NCI-H774 (cell line): Measurements from ENCODE around the gene SULT1B1.
"Not testable (repeated sequence)": the region's sequence is repeated elsewhere in the genome, so short reads cannot be mapped to it uniquely, and the experiment has no call there.

ENCODE experiments used
- DNase-seq: peaks from one replicate; lab custom pipeline; 2025; lab: John Stamatoyannopoulos, UW

The SULT1B1 gene

GRCh38 chr4:69760455-69760854 lies at the start of gene SULT1B1:
Gene SULT1B1, minus strand, starts transcription at chr4:69760620. Its CDS starts 5,403 bp downstream, at chr4:69755217.
- DNase-seq, result no peak

- DNase-seq, result no peak
These were observed 40.2 kb upstream of the SULT1B1 start for GRCh38 chr4:69800599-69800998.

DNA sequence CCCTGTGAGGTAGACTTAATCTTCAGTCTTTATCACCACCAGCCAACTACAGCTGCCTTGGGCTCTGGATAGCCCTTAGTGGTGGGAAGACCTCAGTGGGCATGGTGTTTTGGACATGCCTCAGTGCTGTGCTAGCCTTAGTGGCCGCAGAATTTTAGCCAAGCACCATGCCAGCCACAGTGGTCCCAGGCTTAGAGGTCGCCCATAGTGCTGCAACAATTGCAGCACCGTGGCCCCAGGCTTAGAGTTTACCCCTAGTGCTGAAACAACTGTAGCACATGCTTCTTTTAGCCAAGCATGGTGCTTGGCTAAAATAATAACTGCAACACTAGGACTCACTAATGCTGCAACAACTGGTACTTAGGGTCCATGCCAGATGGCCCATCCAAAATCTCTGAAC lies 38.9 kb upstream of the SULT1B1 start:
- DNase-seq, result no peak

DNA sequence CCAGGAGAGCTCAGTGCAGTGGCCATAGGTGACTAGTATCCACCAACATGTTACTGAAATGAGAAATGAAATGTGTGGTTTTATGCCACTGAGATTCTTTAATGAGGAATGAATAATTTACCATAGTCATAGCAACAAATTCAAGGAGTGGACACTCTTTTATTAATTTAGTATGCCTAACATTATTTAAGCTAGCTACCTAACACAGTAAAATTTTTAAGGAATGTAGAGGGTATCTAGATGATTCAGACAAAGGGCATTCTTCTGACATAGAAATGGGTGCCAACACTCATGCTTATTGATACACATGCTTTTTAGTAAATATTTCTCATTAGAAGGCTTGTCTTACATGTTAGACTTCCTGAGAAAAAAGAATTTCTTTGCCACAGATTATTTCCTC lies 33.3 kb upstream of the SULT1B1 start:
- no peak for DNase-seq

GRCh38 chr4:69787879-69788278 lies 27.5 kb upstream of the SULT1B1 start:
- DNase-seq, result no peak

DNA sequence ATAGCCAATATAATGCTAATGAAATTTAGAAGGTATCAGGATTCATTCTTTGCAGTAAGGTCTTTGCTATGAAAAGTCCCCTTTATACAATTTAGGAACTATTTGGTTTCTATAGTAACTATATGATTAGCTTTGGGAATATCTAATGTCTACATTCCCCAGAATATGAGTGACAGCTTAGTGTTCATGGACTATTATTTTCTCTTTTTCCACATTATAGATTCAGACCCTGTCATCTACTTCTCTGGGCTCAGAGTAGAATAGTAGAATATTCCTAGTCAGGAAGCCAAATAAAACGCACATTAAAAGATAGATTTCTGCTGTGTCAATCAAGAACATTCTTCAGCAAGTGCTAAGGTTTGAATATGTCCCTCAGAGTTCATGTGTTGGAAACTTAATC lies 26.1 kb upstream of the SULT1B1 start:
- no peak for DNase-seq

DNA sequence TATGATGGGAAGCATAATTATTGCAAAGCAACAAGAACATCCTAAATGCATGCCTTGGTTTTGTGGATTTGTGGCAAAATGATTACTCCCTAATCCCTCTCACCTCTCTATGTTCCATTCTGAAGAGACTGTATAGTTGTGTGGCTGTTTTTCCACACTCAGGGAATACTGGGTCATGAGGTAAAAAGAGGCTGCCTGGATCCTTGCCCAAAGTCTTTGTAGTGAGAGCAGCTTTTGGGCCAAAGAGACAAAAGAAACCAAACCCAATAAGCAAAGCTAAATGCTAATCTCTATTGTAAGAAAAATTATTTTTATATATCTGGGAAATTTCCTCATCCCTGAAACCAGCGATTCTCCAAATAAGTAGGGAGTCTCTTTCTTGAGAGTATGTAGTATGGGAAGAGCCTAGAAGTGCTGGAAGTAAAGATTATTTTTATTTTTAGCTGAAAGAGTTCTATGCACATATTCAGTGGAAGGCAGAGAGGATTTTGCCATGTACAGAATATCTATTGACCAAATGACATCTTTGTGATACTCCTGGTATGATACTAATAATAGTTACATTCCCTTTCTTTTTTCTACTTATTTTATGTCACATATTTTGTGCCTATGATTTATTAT lies 24.9 kb upstream of the SULT1B1 start:
- DNase-seq, result no peak

DNA sequence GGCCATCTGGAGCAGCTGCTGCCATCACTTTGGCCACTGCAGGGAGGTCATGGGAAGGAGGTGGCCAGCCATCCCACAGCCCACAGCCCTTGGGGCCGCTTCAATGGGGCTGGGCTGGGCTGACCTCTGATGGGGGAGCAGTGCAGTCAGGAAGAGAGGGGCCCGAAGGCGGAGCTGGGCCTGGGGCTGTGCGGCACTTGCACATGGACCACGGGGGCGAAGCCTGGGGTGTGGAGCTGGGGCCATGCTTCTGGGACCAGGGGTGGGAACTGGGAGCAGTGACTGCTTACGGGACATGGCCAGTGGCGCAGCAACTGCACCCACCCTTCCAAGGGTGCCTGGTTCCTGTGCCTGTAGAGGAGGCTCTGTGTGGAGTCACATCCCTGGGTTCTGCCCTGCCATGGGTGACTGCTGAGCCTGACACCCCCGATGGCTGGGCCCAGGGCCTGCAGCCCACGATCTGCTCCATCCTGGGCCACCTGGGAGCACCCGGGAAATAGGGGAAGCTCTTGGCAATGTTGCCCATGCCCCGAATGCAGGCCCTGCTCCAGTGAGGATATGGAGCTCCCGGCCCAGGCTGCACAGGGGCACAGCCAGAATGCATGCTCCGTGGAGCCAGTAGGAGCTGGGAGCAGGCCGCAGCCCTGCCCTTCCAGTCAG lies 22.4 kb upstream of the SULT1B1 start:
- DNase-seq, result no peak

DNA sequence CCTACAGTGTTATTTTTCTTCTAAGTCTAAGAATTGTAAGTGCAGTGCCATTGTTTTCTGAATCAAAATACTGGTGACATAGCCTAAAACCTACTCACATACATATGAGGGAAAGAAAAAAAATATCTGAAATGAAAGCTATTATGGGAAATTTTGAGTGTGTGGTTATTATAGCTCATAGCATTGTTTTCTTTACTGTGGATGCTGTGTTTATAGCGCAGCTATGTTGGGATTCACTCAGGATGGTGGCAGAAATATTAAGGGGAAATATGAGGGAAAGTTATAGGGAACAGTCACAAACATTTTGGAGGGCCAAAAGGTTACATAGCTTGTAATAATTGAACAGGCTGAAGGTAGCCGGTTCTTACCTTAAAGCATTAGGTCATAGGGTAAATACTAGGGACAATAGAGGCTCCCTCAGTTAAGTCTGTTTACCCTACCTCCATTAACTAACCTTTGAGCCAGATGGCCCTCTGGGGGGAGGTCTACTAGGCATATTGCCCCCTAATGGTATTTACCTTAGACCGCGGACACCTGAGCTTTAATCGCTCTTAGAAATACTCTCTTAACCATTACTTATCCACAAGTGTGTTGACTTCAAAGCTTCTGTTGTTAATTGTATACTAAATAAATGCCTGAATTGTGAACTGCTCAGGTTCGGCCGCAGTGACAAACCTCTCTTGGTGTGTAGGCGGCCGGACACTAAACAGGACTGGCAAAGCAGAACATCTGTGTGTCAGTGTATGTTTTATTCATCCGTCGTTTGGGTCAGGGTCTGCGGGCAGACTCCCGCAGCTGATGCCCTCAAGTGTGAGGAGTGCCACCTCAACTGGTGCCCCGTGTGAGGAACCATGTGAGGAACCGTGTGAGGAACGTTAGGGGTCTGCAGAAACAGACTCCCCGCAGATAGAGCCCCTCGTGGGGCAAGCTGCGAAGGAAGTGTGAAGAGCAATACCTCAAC lies 21.3 kb upstream of the SULT1B1 start:
- DNase-seq, result peak; percentile 86

DNA sequence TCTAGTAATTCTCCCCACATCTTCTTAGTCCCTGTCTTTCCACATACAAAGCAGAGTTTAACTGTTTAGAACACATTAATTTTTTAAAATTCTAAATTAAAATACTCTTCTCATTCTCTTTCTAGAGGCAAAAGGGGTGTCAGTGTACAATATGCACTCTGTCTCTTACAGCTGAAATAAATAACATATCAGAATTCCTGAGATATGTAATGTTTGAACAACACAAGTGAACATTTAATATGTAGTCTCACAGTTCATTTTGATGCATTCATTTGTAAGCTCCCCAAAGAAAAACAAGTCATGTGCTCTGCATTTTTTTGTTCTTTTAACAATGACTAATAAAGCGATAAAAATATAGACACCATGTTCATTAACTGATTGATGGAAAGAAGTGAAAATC lies 19.7 kb upstream of the SULT1B1 start:
- DNase-seq, result no peak

DNA sequence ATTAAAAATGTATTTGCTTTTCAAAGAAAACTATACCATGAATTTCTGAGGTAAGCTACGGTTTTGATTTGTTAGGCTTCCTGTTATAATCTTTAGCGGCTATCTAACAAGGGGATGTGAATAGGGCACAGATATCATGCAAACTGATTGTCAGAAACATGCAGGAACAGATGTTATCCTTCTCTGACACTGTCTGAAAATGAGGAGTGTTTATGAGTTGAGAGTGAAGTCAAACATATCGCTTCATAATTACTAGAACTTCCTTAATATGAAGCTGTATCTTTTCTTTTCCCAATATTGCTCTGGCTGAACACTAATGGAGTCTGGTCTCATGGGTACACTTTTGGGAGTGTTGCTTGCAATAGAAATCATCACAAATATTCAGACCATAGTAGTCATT lies 16.3 kb upstream of the SULT1B1 start:
- no peak for DNase-seq

GRCh38 chr4:69775321-69775867 lies 15.0 kb upstream of the SULT1B1 start:
- DNase-seq, result no peak

DNA sequence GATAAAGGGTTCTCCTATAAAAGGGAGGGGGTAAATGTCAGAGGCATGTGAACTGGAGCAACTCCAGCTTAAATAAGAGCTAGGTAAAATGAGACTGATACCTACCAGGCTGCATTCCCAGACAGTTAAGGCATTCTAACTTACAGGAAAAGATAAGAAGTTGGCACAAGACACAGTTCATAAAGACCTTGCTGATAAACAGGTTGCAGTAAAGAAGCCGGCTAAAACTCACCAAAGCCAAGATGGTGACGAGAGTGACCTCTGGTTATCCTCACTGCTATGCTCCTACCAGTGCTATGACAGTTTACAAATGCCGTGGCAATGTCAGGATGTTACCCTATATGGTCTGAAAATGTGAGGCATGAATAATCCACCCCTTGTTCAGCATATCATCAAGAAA lies 13.1 kb upstream of the SULT1B1 start:
- DNase-seq, result no peak

- DNase-seq, result not testable (repeated sequence)
These were observed 8.1 kb upstream of the SULT1B1 start for GRCh38 chr4:69768554-69768953.

DNA sequence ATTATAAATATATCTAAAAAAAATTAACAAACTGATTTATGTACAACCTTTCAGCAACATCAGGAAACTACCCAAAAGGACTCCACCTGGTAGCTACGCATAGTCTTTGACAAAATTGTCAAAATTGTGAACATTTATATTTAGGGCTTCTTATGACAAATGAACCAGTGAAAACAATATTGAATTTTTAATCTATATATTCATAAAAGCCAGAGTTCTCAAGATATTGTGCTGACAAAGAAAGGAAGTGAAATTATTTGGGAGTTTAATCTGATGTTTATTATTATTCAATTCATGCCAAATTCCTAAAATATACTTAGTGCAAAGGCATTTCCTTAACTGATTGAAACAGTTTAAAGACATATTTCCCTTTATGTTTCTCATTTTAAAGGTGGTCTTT lies 5.3 kb upstream of the SULT1B1 start:
- no peak for DNase-seq

DNA sequence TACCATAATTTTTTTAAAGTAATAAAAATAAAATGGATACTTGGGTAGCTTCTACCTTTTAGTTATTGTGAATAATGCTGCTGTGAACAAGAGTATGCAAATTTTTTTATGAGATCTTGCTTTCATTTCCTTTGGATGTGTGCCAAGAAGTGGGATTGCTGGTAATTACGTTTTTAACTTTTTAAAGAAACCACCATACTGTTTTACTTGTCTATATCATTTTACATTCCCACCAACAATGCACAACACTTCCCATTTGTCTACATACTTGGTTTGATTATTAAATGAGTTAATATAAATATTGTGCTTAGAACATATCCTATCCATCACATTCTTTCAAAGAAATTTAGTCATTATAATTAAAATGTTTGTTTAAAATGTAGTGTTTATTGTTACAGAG lies 3.9 kb upstream of the SULT1B1 start:
- no peak for DNase-seq

- no peak for DNase-seq
These were observed 2.8 kb upstream of the SULT1B1 start for GRCh38 chr4:69763233-69763632.

DNA sequence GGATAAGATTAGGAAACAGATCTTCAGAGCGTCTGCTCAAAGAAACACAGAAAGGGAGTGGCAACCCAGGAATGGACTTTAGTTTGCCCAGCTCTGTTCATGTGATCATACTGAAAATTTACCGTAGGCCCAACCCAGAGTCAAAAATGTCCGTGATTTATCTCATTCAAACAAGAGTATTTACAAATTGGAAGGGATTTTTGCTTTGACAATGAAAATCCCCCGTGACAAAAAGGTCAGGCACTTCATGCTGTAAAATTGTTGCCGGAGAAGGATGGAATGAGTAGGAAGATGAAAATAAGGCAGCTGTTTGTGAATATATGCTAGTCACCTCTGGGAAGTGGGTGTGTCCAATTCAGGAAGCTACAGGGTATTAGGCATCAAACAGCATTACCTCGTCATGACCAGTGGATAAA lies 1.2 kb downstream of the SULT1B1 start:
- no peak for DNase-seq

- no peak for DNase-seq
These were observed 3.0 kb downstream of the SULT1B1 start for GRCh38 chr4:69757464-69757863.

DNA sequence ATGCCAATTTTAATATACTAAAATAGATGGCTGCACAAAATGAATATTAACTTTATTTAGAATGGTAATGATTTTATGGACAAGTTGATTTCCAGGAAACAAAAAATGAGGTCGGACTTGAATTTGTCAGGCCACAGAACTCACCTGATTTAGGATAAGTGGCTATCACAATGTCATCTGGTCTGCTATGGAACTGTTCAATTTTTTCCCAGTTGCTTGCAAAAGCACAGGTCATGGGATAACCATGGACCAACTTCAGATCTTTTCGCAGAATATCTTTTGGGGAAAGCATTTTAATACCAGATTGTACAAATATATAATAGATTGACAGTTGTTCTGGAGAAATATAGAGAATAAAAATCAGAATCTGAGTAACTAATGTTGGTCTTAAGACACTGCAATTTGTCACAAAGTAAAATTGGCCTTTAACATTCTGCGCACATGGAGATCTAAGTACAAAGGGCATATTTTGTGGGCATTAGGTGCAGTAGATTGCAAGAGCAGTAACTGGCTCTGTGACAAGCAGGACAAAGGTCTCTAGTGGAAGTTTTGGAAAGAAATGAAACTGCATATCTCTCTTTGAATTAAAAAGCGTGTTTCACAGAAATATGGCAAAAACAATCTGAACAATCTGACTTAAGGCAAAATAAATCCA lies 5.4 kb downstream of the SULT1B1 start:
- no peak for DNase-seq

DNA sequence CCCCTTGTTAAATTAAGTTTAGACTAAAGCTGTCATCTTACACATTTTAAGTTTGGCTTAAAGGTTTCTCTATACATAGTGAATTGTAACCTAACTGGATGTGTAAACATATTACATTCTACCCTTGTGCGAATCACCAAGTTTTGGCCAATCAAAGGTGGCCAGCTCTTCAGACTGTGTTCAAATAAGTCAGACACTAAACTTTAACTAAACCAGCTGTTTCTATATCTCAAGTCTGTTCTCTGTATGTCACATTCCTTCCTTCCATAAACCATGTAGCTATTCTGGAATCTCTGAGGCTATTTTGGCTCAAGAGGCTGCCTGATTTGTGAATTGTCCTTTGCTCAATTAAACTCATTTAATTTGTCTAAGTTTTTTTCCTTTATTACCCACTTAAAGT lies 6.7 kb downstream of the SULT1B1 start:
- no peak for DNase-seq

DNA sequence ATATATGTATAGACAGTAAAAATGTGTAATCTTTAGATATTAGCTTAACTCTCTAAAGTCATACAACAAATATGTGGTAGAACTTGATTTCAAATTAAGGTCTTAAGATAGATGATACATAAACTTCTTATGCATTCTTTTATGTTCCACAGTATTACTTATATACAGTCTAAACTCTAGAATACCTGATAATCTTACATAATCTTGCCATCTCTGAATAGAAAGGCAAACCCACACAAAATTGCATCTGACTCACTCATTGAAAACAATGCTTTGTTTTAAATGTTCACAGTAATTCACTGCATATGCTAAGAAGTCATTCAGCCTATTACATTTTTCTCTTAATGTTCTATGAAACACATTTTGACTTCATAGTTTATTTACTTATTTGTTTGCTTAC lies 10.1 kb downstream of the SULT1B1 start:
- DNase-seq, result no peak
